Stimulated activated naive CD8-positive, alpha-beta T cell treated with anti-CD3 and anti-CD28 coated beads, Interleukin-15, Interleukin-2, amounts not matched to agents 100 ng/mL and 50 ng/mL, for 24 hours (primary cell): ENCODE data around the gene RRP9.

Source experiments
- H3K27ac Mint-ChIP-seq: one replicate; pipeline ENCODE4 v1.8.0; 2021; ENCODE audit warnings: mild to moderate bottlenecking, mixed read lengths
- H3K27me3 Mint-ChIP-seq: one replicate; pipeline ENCODE4 v1.8.0; 2021; ENCODE audit warnings: mixed read lengths
- H3K36me3 Mint-ChIP-seq: one replicate; pipeline ENCODE4 v1.8.0; 2021; ENCODE audit warnings: low read depth, mixed read lengths
- H3K4me1 Mint-ChIP-seq: one replicate; pipeline ENCODE4 v1.8.0; 2021; ENCODE audit warnings: low read depth, mixed read lengths
- H3K4me3 Mint-ChIP-seq: one replicate; pipeline ENCODE4 v1.8.0; 2021; ENCODE audit warnings: mild to moderate bottlenecking, mixed read lengths
- H3K9me3 Mint-ChIP-seq: one replicate; pipeline ENCODE4 v1.8.0; 2021; ENCODE audit warnings: mixed read lengths

RRP9 gene

DNA sequence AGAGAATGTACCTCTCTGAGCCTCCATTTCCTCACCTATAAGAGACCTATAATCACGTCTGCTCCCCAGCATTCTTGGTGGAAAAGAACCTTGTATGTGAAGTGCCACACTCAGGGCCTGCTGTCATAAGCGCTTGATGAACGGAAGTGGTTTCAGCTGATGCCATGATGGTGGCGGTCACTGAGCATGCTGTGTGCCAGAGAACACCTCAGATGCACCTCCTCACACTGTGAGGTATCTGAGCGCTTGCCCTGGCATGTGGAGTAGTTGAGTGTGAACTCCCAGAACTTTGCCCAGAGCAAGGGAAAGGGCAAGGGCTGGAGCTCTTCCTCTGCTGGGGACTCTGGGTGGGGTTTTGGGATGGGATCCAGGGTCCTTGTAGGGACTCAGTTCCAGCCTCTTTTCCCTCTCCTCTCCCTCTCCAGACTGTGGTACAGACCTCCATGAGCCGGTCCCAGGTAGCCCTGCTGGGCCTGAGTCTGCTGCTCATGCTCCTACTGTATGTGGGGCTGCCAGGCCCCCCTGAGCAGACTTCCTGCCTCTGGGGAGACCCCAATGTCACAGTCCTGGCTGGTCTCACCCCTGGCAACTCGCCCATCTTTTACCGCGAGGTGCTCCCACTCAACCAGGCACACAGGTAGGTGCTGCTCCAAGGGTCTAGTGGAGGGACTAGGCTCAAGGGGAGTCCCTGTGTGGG lies 35.9 kb upstream of the RRP9 start:
- H3K27me3 Mint-ChIP-seq: no peaks in the 10 kb centered on the region
- no peaks in the 10 kb centered on the region for H3K9me3 Mint-ChIP-seq
- no peak overlapping the region for H3K4me3 Mint-ChIP-seq
- H3K27ac Mint-ChIP-seq: peak overlapping the region; percentile 49
- H3K36me3 Mint-ChIP-seq: peaks cover 6% of the 10 kb centered on the region
- peaks cover 52% of the 10 kb centered on the region for H3K4me1 Mint-ChIP-seq

DNA sequence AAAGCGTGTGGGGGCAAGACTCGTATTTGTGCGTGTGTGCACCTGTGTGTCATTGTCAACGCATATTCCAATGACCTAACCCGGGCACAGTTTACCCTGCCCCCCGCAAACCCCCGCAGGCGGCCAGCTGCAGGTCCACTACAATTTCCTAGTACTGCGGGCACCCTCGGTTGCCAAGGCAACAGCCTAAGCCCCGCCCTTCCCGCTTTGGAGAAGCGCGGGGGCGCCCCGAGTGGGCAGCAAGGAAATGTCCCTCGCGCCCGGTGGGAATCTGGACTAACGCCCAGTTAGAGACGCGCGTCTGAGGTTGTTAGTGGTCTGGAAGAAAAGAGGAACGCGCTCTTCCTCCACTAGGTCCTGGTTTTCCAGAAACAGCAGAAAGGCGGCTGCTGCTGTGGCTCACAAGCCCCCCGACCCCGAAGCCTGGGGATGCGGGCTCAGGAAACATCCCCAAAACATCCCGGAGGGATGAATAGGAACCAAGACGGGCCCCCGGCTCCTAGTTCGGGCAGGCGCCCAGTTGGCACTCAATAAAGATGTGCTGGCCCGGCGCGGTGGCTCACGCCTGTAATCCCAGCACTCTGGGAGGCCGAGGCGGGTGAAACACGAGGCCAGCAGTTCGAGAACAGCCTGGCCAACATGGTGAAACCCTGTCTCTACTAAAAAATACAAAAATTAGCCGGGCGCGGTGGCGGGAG lies 34.3 kb upstream of the RRP9 start:
- peaks cover 3% of the 10 kb centered on the region for H3K36me3 Mint-ChIP-seq
- peaks cover 45% of the 10 kb centered on the region for H3K4me1 Mint-ChIP-seq
- no peaks in the 10 kb centered on the region for H3K9me3 Mint-ChIP-seq
- no peaks in the 10 kb centered on the region for H3K27me3 Mint-ChIP-seq
- H3K27ac Mint-ChIP-seq: peak overlapping the region; percentile 98
- H3K4me3 Mint-ChIP-seq: peak overlapping the region; percentile 98

DNA sequence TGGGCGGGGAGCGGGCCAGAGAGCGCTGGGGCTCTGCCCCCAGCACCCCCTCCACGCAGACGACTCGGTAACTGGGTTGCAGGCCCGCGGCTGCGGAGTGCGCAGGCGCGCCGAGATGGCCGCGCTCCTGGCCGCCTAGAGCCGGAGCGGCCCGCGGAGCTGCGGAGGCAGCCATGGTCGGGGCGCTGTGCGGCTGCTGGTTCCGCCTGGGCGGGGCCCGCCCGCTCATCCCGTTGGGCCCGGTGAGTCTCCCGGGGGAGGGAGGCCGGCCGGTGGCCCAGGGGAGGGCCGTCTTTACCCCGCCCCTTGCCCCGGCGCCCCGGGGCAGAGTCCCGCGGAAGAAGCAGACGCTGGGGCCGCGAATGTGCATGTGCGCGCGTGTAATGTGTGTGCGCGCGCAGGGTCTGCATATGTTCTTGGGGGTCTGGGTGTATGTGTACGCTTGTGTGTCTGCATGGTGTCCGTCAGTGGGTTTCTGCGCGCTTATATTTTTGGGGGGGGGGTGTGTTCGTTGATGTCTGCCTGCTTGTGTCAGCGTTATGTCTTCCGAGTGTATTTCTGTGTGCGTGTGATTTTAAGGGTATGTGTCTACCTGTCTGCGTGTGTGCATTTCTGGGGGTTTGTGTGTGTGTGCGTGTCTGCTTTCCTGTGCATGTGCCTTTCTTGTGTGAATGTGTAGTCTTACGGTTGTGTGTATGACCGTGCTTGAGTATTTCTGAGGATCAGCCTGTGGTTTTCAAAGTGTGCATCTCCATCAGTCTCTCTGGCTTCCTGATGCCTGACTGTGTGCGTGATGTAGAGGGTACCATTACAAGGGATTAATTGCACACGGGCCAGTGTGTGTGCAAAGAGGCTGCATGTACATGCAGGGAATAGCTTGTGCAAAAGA lies 33.5 kb upstream of the RRP9 start, which contains the start of gene ABHD14A:
Gene ABHD14A, plus strand, starts transcription at position 102 of the 889 bp plus-strand sequence. Its CDS starts 72 bp downstream, at position 174.
- Mint-ChIP-seq H3K27me3 (no peaks in the 10 kb centered on the region), H3K4me3 (peak within 1 kb of the TSS; percentile 98), H3K4me1 (peaks cover 45% of the 10 kb centered on the region), H3K9me3 (no peaks in the 10 kb centered on the region), H3K36me3 (no peaks in the 10 kb centered on the region), H3K27ac (peak within 1 kb of the TSS; percentile 98)

DNA sequence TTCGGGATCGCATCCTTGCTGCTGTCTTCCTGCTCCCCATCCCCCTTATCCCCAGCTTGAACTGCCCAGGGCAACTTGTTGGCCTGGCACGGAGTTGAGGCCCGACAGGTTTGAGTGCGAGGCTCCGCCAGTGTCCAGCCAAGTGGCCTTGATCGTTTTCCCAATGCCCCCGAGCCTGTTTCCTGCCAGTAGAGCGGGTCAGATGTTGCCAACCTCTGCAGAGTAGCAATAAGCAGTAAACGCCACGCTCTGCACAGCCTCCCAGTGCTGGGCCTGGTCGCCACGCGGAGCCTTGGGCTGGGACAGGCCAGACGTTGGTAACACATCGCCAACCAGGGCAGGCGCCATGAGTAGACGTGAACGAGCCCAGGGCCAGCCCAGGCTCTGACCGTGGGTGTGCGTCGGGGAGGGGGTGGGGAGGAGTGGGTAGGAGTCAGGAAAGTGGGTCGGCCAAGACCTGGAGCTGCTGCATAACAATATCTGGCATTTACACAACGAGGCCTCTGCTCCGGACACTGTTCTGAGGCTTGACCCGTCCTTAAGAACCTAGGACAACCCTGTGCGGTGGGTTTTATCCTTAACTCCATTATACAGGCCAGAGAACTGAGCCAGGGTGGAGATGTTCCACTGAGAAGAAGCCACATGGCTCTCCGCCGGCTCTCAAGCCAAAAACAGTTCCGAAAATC lies 32.7 kb upstream of the RRP9 start:
- peak overlapping the region; percentile 95 for H3K27ac Mint-ChIP-seq
- H3K4me3 Mint-ChIP-seq: peak overlapping the region; percentile 98
- H3K27me3 Mint-ChIP-seq: no peaks in the 10 kb centered on the region
- H3K4me1 Mint-ChIP-seq: peaks cover 45% of the 10 kb centered on the region
- no peaks in the 10 kb centered on the region for H3K9me3 Mint-ChIP-seq
- no peaks in the 10 kb centered on the region for H3K36me3 Mint-ChIP-seq

DNA sequence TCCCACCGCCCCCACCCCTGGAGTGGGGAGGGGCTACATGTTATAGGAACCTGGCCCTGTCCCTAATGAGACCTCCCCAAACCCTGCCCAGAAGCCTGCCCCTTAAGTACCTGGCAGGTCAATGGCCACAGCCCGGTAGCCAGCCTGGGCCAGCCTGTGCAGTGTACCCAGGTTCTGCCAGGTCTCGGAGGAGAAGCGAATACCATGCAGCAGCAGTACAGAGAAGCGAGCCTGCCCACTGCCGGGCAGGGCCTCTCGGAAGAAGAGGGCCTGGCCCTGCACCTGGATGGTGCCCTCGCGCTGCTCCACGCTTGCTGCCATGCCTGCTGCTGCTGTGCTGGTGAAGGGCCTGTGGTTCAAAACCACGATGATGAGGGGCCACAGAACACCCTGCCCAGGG lies 29.6 kb upstream of the RRP9 start:
- no peak overlapping the region for H3K4me3 Mint-ChIP-seq
- H3K36me3 Mint-ChIP-seq: no peaks in the 10 kb centered on the region
- H3K27me3 Mint-ChIP-seq: no peaks in the 10 kb centered on the region
- H3K4me1 Mint-ChIP-seq: peaks cover 41% of the 10 kb centered on the region
- H3K9me3 Mint-ChIP-seq: no peaks in the 10 kb centered on the region
- H3K27ac Mint-ChIP-seq: no peak overlapping the region

DNA sequence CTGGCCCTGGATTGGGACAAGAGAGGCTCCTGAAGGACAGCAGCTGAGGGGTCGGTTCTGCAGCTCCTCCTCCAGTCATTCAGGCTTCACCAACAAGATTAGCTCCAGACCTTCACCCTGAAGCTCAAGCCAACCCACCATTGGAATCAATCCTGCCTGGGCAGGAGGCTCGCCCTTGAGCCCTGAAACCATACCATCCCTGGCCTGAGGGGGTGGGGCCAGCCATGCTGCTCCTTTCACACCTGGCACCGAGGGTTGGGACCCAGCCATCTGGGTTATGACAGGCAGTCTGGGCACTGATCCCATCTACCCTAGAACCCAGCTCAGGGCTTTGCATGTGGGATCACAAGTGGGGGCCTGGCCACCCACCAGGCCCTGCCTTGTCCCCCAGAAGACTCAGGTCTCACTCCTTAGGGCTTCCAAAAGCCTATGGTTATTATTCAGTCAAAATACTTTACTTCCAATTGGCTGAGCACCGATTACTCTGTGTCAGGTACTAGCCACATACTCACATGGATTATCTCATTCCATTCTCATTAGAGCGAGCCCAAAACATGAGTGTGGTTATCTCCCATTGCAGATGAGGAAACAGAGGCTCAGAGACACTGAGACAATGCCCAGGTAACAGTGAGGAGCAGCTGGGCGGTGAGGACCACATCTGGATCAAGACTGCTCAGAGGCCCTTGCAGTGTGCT lies 29.0 kb upstream of the RRP9 start:
- no peaks in the 10 kb centered on the region for H3K27me3 Mint-ChIP-seq
- peaks cover 35% of the 10 kb centered on the region for H3K4me1 Mint-ChIP-seq
- no peak overlapping the region for H3K27ac Mint-ChIP-seq
- no peak overlapping the region for H3K4me3 Mint-ChIP-seq
- H3K36me3 Mint-ChIP-seq: no peaks in the 10 kb centered on the region
- H3K9me3 Mint-ChIP-seq: no peaks in the 10 kb centered on the region

DNA sequence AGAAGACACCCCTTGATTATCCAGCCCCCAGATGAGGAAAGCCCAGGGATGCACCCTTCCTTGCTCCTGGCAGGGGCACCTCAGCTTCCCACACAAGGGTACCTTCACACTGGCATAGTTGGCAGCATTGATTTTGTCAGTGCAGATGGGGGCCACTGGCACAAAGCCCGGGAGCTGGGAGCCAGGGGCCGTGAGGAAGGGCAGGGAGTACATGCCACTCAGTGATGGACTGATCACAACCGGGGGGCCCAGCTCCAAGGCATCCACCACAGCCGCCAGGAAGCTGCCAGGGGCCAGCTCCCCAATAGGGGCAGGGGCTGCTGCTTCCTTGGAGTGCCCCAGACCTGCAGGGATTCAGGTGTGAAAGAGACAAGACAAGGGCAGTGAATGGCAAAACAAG lies 28.1 kb upstream of the RRP9 start:
- no peak overlapping the region for H3K27ac Mint-ChIP-seq

DNA sequence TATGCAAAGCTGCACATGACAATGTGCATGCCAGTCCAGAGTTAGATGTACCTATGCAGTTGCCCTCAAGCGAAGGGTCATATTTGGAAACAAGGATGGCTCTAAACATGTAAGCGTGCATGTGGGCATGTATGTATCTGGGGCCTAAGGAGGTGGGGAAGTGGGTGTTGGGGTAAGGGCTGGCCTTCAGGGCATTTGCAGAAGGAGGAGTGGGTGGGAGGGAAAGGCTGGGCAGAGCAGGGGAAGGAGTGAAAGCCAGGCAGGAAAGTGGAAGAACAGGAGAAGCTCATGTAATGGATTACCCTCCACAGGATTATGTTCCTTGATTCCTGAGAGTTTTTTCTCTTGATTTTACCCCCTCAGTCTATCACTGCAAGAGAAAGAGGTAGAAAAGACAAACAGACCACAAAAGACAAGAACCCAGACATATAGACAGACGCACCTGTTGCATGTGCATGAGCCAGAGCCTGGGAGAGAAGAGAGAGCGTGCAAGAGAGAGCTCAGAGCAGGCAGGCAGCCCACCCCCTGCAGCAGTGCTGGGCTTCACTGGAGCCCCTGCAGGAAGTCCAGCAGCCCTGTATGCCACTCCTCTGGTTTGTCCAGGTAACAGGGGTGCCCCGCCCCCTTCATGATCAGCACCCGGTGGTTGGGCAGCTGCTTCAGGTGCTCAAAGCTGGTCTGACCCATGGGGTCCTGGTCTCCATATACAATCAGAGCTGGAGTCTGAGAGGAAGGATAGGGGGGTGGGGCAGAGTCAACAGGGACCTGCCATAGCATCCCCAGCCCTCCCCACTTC lies 27.4 kb upstream of the RRP9 start:
- Mint-ChIP-seq H3K27me3 (no peaks in the 10 kb centered on the region), H3K4me1 (peaks cover 21% of the 10 kb centered on the region), H3K27ac (no peak overlapping the region), H3K9me3 (no peaks in the 10 kb centered on the region), H3K36me3 (no peaks in the 10 kb centered on the region), H3K4me3 (no peak overlapping the region)

More for the DNA sequence above, 28.1 kb upstream of the RRP9 start:
- H3K9me3 Mint-ChIP-seq: no peaks in the 10 kb centered on the region
- no peaks in the 10 kb centered on the region for H3K36me3 Mint-ChIP-seq
- peaks cover 28% of the 10 kb centered on the region for H3K4me1 Mint-ChIP-seq
- H3K27me3 Mint-ChIP-seq: no peaks in the 10 kb centered on the region
- H3K4me3 Mint-ChIP-seq: no peak overlapping the region

DNA sequence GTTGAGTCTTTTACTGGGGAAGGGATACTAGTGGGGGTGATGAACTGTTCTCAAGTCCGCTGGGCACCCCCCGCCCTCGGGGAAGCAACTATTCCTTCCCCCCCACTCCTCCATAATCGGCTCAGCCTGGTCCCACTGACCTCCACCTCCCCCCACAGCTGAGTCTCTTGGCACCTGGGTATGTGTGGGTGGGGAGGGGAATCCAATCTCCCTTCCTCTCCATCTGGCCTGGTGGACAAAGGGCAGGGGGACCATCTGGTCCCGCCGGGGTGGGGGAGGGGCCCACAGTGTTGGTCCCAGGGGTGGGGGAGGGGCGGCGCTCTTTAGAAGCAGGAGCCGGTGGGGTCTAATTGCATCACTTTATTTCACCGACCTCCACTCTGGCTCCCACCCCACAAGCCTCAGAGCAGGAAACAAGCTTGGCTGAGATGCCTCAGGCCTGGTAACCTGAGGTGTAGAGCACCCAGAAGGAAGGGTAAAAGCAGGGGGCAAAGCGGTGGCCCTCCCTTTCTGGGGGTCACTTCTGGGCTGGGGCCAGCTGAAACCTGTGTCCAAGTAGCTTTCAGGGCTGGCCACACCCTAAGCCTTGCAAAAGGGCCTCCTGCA lies 26.6 kb upstream of the RRP9 start:
- Mint-ChIP-seq H3K36me3 (no peaks in the 10 kb centered on the region), H3K9me3 (no peaks in the 10 kb centered on the region), H3K27ac (no peak overlapping the region), H3K27me3 (no peaks in the 10 kb centered on the region), H3K4me3 (peak overlapping the region; percentile 78), H3K4me1 (peaks cover 17% of the 10 kb centered on the region)

DNA sequence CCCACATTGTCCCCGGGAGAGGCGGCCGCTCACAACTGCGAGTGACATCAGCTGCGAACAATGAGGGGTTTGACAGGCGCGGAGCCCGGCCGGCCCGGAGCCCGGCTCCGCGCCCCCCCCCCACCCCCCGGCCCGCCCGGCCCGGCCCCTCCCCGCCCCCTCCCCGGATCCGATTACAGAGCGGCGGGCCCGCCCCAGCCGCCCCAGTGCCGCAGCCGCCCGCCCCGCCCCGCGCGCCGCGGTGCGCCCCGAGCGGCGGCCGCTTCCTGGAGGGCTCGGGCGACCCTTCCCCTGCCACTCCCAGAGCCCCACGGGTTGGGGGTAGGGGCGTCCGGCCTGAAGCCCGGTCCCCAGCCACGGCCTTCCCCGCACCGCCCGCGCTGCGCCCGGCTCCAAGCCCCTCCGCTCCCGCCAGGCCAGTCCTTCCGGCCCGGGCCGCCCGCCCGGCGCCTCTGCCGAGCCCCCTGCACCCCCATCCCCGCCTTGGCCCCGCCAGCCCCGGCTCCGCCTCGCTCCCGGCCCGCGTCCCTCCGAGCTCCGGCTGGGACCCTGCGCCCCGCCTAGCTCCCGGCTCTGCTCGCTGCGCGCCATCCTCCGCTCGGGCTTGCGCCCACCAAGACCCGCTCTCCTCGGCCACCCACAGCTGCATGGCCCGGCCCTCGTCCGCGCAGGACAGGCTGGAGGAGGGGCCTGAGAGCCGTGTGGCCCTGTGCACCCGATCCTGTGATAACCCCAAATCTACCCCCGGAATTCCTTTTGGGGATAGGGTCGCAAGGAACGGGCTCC lies 25.9 kb upstream of the RRP9 start, which contains the start of gene PCBP4:
Gene PCBP4, minus strand, starts transcription at position 71 of the 786 bp plus-strand sequence. CDS start 6,214 bp downstream, outside the sequence.
- Mint-ChIP-seq H3K36me3 (no peaks in the 10 kb centered on the region), H3K27me3 (no peaks in the 10 kb centered on the region)

DNA sequence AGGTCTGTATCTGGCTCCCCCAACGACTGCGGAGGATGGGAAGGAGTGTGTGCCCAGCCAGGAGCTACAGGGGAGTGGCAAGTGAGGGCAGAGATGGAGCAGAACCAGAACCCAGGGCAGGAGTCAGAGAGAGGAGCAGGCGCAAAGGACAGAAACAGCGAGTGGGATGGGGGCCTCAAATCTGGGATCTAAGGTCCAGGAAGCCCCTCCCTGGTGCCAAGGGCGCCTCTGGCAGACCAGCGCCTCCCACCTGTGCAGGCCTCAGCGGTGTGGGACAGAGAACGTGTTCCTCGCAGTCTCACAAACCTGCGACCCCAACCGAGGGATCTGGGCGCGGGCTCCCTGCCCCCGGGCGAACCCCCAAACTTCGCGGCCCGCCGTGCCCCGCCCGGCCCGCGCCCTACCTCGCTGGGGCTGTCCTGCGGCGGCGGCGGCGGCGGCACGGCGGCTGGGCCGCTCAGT lies 25.2 kb upstream of the RRP9 start:
- Mint-ChIP-seq H3K4me1 (peaks cover 11% of the 10 kb centered on the region), H3K9me3 (no peaks in the 10 kb centered on the region), H3K27me3 (no peaks in the 10 kb centered on the region), H3K36me3 (no peaks in the 10 kb centered on the region), H3K4me3 (peak overlapping the region; percentile 74), H3K27ac (no peak overlapping the region)

More for the DNA sequence above, 25.9 kb upstream of the RRP9 start, which contains the start of gene PCBP4:
- no peaks in the 10 kb centered on the region for H3K9me3 Mint-ChIP-seq
- H3K4me3 Mint-ChIP-seq: peak within 1 kb of the TSS; percentile 78
- peak within 1 kb of the TSS; percentile 36 for H3K27ac Mint-ChIP-seq
- H3K4me1 Mint-ChIP-seq: peaks cover 17% of the 10 kb centered on the region

DNA sequence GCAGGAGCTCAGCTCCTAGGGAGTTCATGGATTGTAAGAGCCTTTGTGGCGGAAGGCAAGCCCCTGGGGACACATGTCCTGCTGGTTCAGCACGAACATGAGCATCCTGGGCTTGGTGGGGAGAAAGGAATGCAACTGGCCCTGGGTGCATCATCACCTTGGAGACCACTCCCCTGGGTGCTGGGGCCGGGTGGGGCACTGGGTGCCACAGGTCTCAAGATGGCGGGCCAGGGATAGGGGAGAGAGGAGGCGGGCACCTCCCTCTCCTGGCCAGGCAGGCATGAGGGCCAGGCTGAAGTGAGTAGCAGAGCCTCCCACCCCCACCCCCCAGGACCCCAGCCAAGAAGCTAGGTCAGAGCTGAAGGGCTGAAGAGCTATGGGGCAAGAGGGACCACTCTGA lies 24.8 kb upstream of the RRP9 start:
- Mint-ChIP-seq H3K4me3 (peak overlapping the region; percentile 74), H3K27me3 (no peaks in the 10 kb centered on the region), H3K9me3 (no peaks in the 10 kb centered on the region), H3K36me3 (no peaks in the 10 kb centered on the region), H3K27ac (no peak overlapping the region), H3K4me1 (peaks cover 11% of the 10 kb centered on the region)
